Loucy (cell line): ENCODE measurements around the gene PIAS1.

Source experiments
- CTCF ChIP-seq: fragments of 200-600 bp; sonication (generic); conservative IDR thresholded peaks from 2 replicates; pipeline ENCODE4 v1.5.1; 2014; ENCODE audit warnings: mild to moderate bottlenecking, antibody characterized with exemption, low read length
- EZH2phosphoT487 ChIP-seq: fragments of 200-600 bp; IDR thresholded peaks from 2 replicates; pipeline ENCODE4 v1.6.1; 2018; ENCODE audit warnings: antibody characterized with exemption, mild to moderate bottlenecking, moderate library complexity, borderline replicate concordance

- TF ChIP-seq CTCF: no peak
- TF ChIP-seq EZH2phosphoT487: no peak
These were observed 42.0 kb downstream of the PIAS1 start for GRCh38 chr15:68096099-68096498.
